WTC11 (cell line): Measurements from ENCODE around the gene TMEM108. TPM values are rescaled to one million over a fixed set of nuclear protein-coding genes. Genes with fewer than 3 reads are reported as not detected.

ENCODE experiments used
- ATAC-seq: fragments of 200-7000 bp; cut with Tn5 transposase; 2 replicates; pipeline ENCODE4 v1.10.0; 2021; ENCODE audit warnings: mild to moderate bottlenecking, moderate library complexity
- CTCF ChIA-PET: fragments of 300-600 bp; sonication (Branson Sonifier 250); formaldehyde crosslinking; loops from one replicate; lab custom pipeline; 2021; ENCODE audit warnings: antibody characterized with exemption; lab: Charles Lee
- POLR2A ChIA-PET: fragments of 350-600 bp; sonication (Branson Sonifier 250); formaldehyde crosslinking; loops from one replicate; lab custom pipeline; 2021; ENCODE audit warnings: antibody characterized with exemption; lab: Charles Lee
- DNase-seq: peaks from one replicate; pipeline ENCODE4 v3.0.0; 2021; ENCODE audit warnings: low spot score
- H3K27ac Mint-ChIP-seq: 2 replicates; pipeline ENCODE4 v1.8.0; 2021; ENCODE audit warnings: mixed read lengths
- H3K27me3 Mint-ChIP-seq: 2 replicates; pipeline ENCODE4 v1.8.0; 2021; ENCODE audit warnings: low read depth, mild to moderate bottlenecking, moderate library complexity, mixed read lengths
- H3K36me3 Mint-ChIP-seq: 2 replicates; pipeline ENCODE4 v1.8.0; 2021; ENCODE audit warnings: mixed read lengths
- H3K4me1 Mint-ChIP-seq: 2 replicates; pipeline ENCODE4 v1.8.0; 2022; ENCODE audit warnings: mixed read lengths
- H3K4me3 Mint-ChIP-seq: 2 replicates; pipeline ENCODE4 v1.8.0; 2021; ENCODE audit warnings: mild to moderate bottlenecking, moderate library complexity, mixed read lengths
- H3K9me3 Mint-ChIP-seq: 2 replicates; pipeline ENCODE4 v1.8.0; 2021; ENCODE audit warnings: mixed read lengths
- ATF1 ChIP-seq: sonication (generic); formaldehyde crosslinking; IDR thresholded peaks from 2 replicates; pipeline ENCODE4 v1.8.1; 2023; ENCODE audit warnings: mild to moderate bottlenecking, moderate library complexity, missing genetic modification reagents
- CREM ChIP-seq: sonication (generic); formaldehyde crosslinking; IDR thresholded peaks from 2 replicates; pipeline ENCODE4 v1.8.1; 2022; ENCODE audit warnings: mild to moderate bottlenecking, missing genetic modification reagents, moderate library complexity
- FOXJ3 ChIP-seq: sonication (generic); formaldehyde crosslinking; IDR thresholded peaks from 2 replicates; pipeline ENCODE4 v1.9.0; 2021; ENCODE audit warnings: missing genetic modification reagents, mild to moderate bottlenecking, borderline replicate concordance
- GRHL2 ChIP-seq: fragments of 250-450 bp; sonication (Bioruptor Pico); IDR thresholded peaks from 2 replicates; pipeline ENCODE4 v1.8.0; 2022; ENCODE audit warnings: mild to moderate bottlenecking, moderate library complexity; ENCODE audit not compliant: insufficient replicate concordance, severe bottlenecking
- HMGXB4 ChIP-seq: sonication (generic); formaldehyde crosslinking; IDR thresholded peaks from 2 replicates; pipeline ENCODE4 v1.8.1; 2023; ENCODE audit warnings: mild to moderate bottlenecking, moderate library complexity, missing genetic modification reagents
- KAT7 ChIP-seq: sonication (generic); formaldehyde crosslinking; IDR thresholded peaks from 2 replicates; pipeline ENCODE4 v1.8.1; 2023; ENCODE audit warnings: missing genetic modification reagents, mild to moderate bottlenecking, borderline replicate concordance
- MYBL2 ChIP-seq: sonication (generic); formaldehyde crosslinking; IDR thresholded peaks from 2 replicates; pipeline ENCODE4 v1.8.1; 2023; ENCODE audit warnings: mild to moderate bottlenecking, moderate library complexity, missing genetic modification reagents
- NFE2L1 ChIP-seq: sonication (generic); formaldehyde crosslinking; IDR thresholded peaks from 2 replicates; pipeline ENCODE4 v1.8.1; 2023; ENCODE audit warnings: missing genetic modification reagents
- OVOL2 ChIP-seq: fragments of 250-450 bp; sonication (Bioruptor Pico); IDR thresholded peaks from 2 replicates; pipeline ENCODE4 v1.9.0; 2021; ENCODE audit warnings: mild to moderate bottlenecking, borderline replicate concordance
- PRDM15 ChIP-seq: sonication (generic); formaldehyde crosslinking; IDR thresholded peaks from 2 replicates; pipeline ENCODE4 v1.8.0; 2022; ENCODE audit warnings: missing genetic modification reagents
- PRRX2 ChIP-seq: fragments of 250-450 bp; sonication (Bioruptor Pico); IDR thresholded peaks from 2 replicates; pipeline ENCODE4 v1.8.0; 2021; ENCODE audit warnings: mild to moderate bottlenecking
- SMAD4 ChIP-seq: sonication (generic); formaldehyde crosslinking; IDR thresholded peaks from 2 replicates; pipeline ENCODE4 v1.8.0; 2022; ENCODE audit warnings: mild to moderate bottlenecking, missing genetic modification reagents
- ZMAT4 ChIP-seq: fragments of 250-450 bp; sonication (Bioruptor Pico); IDR thresholded peaks from 2 replicates; pipeline ENCODE4 v1.9.0; 2021; ENCODE audit warnings: mild to moderate bottlenecking
- ZNF219 ChIP-seq: sonication (generic); formaldehyde crosslinking; IDR thresholded peaks from 2 replicates; pipeline ENCODE4 v1.8.0; 2023; ENCODE audit warnings: missing genetic modification reagents, mild to moderate bottlenecking, borderline replicate concordance
- ZNF396 ChIP-seq: fragments of 250-450 bp; sonication (Bioruptor Pico); IDR thresholded peaks from 2 replicates; pipeline ENCODE4 v1.8.0; 2021; ENCODE audit warnings: mild to moderate bottlenecking, moderate library complexity, borderline replicate concordance
- total RNA-seq: library from RNA; stranded (reverse); gene quantifications from 3 replicates; pipeline ENCODE4 v1.2.3, GENCODE V29; 2021
- TF ChIP-seq, protein P1 (sequence below): sonication (generic); formaldehyde crosslinking; IDR thresholded peaks from 2 replicates; pipeline ENCODE4 v1.8.0; 2022; ENCODE audit warnings: mild to moderate bottlenecking, missing genetic modification reagents
- TF ChIP-seq, protein P2 (sequence below): sonication (generic); formaldehyde crosslinking; IDR thresholded peaks from 2 replicates; pipeline ENCODE4 v1.8.1; 2022; ENCODE audit warnings: low read depth, missing genetic modification reagents, borderline replicate concordance
- TF ChIP-seq, protein P3 (sequence below): sonication (generic); formaldehyde crosslinking; IDR thresholded peaks from 2 replicates; pipeline ENCODE4 v1.8.1; 2023; ENCODE audit warnings: mild to moderate bottlenecking, missing genetic modification reagents, moderate library complexity
- TF ChIP-seq, protein P4 (sequence below): sonication (generic); formaldehyde crosslinking; IDR thresholded peaks from 2 replicates; pipeline ENCODE4 v1.8.0; 2023; ENCODE audit warnings: mild to moderate bottlenecking, missing genetic modification reagents

Gene TMEM108
- total RNA-seq, 1 experiment from 2014 or later = 14.7 TPM

DNA sequence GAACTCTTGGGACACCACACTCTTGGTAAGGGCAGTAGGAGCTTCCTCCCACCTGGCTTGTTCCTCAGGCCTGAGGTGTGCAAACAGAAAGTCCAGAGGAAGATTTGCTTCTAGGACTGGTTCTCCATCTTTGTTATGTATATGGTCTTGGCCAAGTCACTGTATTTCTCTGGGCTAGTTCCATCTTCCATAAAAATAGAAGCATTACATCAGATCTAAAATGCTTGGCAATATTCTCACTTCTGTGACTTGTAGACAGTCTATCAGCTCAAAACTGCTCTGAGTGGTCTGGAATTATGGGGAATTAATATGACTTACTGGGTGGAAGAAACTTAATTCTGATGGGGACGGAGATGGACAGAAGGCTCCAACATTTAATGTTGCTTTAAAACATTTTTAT is 55.2 kb downstream of the TMEM108 start (continued):
- TF ChIP-seq PRDM15 (CRISPR knock-in tag) (no peak), ATF1 (CRISPR knock-in tag) (no peak), GRHL2 (CRISPR knock-in tag) (no peak), NFE2L1 (no peak), ZNF219 (CRISPR knock-in tag) (no peak), ZMAT4 (CRISPR knock-in tag) (no peak), KAT7 (CRISPR knock-in tag) (no peak)
- TF ChIP-seq, protein P1, sequence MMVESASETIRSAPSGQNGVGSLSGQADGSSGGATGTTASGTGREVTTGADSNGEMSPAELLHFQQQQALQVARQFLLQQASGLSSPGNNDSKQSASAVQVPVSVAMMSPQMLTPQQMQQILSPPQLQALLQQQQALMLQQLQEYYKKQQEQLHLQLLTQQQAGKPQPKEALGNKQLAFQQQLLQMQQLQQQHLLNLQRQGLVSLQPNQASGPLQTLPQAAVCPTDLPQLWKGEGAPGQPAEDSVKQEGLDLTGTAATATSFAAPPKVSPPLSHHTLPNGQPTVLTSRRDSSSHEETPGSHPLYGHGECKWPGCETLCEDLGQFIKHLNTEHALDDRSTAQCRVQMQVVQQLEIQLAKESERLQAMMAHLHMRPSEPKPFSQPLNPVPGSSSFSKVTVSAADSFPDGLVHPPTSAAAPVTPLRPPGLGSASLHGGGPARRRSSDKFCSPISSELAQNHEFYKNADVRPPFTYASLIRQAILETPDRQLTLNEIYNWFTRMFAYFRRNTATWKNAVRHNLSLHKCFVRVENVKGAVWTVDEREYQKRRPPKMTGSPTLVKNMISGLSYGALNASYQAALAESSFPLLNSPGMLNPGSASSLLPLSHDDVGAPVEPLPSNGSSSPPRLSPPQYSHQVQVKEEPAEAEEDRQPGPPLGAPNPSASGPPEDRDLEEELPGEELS = no peak
- TF ChIP-seq, all 79 proteins: peak for 0

DNA sequence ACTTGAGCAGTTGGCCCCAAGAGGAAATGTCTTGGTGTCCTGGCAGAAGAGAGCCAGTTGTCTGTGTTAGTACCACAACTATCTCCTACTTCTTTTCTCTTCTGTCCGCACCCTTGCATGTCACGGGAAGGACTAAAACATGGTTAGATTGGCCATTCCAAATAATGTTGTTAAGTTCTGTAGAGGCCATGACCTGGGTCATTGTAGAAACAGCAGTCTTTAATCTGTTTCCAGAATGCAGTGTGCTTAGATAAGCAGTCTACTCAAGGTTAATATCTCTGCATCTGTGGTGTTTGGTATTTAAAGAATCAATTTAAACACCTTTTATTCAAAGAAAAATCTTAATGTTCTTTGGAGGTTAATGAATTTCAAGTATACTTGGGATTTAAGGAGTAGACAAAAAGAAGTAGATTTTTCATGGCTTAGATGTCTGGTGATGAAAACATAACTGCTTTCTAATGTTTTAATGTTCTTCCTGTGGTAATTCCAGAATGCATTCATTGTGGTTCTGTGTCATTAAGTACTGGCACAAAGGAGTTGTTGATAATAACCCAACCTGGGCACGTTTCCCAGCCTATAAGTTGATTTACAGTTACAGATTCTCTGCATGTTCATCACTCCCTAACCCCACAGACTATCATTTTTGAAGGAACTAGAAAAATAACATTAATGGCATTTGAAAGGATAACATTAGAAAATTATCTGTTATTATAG is 58.9 kb downstream of the TMEM108 start:
- DNase-seq = no peak
- ATAC-seq = no peak
- peaks cover 11% of the 10 kb centered on the region; the same call in 1 of the 2 replicates for H3K36me3 Mint-ChIP-seq
- TF ChIP-seq CREM = no peak
- TF ChIP-seq OVOL2 (CRISPR knock-in tag) = no peak
- TF ChIP-seq, protein P2, sequence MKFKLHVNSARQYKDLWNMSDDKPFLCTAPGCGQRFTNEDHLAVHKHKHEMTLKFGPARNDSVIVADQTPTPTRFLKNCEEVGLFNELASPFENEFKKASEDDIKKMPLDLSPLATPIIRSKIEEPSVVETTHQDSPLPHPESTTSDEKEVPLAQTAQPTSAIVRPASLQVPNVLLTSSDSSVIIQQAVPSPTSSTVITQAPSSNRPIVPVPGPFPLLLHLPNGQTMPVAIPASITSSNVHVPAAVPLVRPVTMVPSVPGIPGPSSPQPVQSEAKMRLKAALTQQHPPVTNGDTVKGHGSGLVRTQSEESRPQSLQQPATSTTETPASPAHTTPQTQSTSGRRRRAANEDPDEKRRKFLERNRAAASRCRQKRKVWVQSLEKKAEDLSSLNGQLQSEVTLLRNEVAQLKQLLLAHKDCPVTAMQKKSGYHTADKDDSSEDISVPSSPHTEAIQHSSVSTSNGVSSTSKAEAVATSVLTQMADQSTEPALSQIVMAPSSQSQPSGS (CRISPR knock-in tag) = no peak
- ChIA-PET CTCF (no interaction called here), POLR2A (no interaction called here)
- H3K4me1 Mint-ChIP-seq = no peaks in the 10 kb centered on the region
- no peaks in the 10 kb centered on the region for H3K27me3 Mint-ChIP-seq
- no peak overlapping the region for H3K4me3 Mint-ChIP-seq
- no peak overlapping the region for H3K27ac Mint-ChIP-seq
- peaks cover 28% of the 10 kb centered on the region for H3K9me3 Mint-ChIP-seq

- POLR2A ChIA-PET = no interaction called here
- no peak for DNase-seq
- no peak overlapping the region for H3K4me3 Mint-ChIP-seq
- CTCF ChIA-PET = no interaction called here
- H3K27ac Mint-ChIP-seq = no peak overlapping the region
- ATAC-seq = no peak
- peaks cover 11% of the 10 kb centered on the region for H3K4me1 Mint-ChIP-seq
- H3K9me3 Mint-ChIP-seq = peaks cover 14% of the 10 kb centered on the region
- H3K27me3 Mint-ChIP-seq = no peaks in the 10 kb centered on the region
- H3K36me3 Mint-ChIP-seq = peaks cover 7% of the 10 kb centered on the region; the same call in 1 of the 2 replicates
- TF ChIP-seq, protein P3, sequence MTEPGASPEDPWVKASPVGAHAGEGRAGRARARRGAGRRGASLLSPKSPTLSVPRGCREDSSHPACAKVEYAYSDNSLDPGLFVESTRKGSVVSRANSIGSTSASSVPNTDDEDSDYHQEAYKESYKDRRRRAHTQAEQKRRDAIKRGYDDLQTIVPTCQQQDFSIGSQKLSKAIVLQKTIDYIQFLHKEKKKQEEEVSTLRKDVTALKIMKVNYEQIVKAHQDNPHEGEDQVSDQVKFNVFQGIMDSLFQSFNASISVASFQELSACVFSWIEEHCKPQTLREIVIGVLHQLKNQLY = no peak
- TF ChIP-seq, protein P4, sequence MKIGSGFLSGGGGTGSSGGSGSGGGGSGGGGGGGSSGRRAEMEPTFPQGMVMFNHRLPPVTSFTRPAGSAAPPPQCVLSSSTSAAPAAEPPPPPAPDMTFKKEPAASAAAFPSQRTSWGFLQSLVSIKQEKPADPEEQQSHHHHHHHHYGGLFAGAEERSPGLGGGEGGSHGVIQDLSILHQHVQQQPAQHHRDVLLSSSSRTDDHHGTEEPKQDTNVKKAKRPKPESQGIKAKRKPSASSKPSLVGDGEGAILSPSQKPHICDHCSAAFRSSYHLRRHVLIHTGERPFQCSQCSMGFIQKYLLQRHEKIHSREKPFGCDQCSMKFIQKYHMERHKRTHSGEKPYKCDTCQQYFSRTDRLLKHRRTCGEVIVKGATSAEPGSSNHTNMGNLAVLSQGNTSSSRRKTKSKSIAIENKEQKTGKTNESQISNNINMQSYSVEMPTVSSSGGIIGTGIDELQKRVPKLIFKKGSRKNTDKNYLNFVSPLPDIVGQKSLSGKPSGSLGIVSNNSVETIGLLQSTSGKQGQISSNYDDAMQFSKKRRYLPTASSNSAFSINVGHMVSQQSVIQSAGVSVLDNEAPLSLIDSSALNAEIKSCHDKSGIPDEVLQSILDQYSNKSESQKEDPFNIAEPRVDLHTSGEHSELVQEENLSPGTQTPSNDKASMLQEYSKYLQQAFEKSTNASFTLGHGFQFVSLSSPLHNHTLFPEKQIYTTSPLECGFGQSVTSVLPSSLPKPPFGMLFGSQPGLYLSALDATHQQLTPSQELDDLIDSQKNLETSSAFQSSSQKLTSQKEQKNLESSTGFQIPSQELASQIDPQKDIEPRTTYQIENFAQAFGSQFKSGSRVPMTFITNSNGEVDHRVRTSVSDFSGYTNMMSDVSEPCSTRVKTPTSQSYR (CRISPR knock-in tag) = no peak
- TF ChIP-seq MYBL2 = no peak
- no peak for TF ChIP-seq FOXJ3
- TF ChIP-seq ZNF396 (CRISPR knock-in tag) = no peak
- TF ChIP-seq PRRX2 (CRISPR knock-in tag) = no peak
- TF ChIP-seq SMAD4 = no peak
- no peak for TF ChIP-seq HMGXB4 (CRISPR knock-in tag)
Measured at GRCh38 chr3:133103706-133104105, 65.5 kb downstream of the TMEM108 start.
